ENCODE measurements around the gene CPZ.

Gene CPZ

GRCh38 chr4:8609406-8609805, 16.8 kb downstream of the CPZ start:
- 0 out of 2 replicates have a peak, but pooled peaks cover 3% of the 10 kb centered on the region for H3K4me1 ChIP-seq (ENCODE audit: insufficient read depth, low read length)
- no peak overlapping the region for H3K27ac ChIP-seq (ENCODE audit: low read length)
- no peak overlapping the region for H3K4me3 ChIP-seq (ENCODE audit: low read length)
- H3K27me3 ChIP-seq (ENCODE audit: insufficient read depth, low read length): peaks cover 8% of the 10 kb centered on the region; the same call in 1 of the 2 replicates
- no peaks in the 10 kb centered on the region for H3K36me3 ChIP-seq (ENCODE audit: insufficient read depth, low read depth, low read length)
- H3K9me3 ChIP-seq (ENCODE audit: insufficient read depth, low read depth, low read length): no peaks in the 10 kb centered on the region
- no peak overlapping the region for H3K9ac ChIP-seq (ENCODE audit: low read depth, low read length)

GRCh38 chr4:8609824-8610350, 17.3 kb downstream of the CPZ start:
- peaks cover 8% of the 10 kb centered on the region; the same call in 1 of the 2 replicates for H3K27me3 ChIP-seq (ENCODE audit: insufficient read depth, low read length)
- no peaks in the 10 kb centered on the region for H3K36me3 ChIP-seq (ENCODE audit: insufficient read depth, low read depth, low read length)
- H3K4me3 ChIP-seq (ENCODE audit: low read length): no peak overlapping the region
- no peak overlapping the region for H3K27ac ChIP-seq (ENCODE audit: low read length)
- H3K9me3 ChIP-seq (ENCODE audit: insufficient read depth, low read depth, low read length): no peaks in the 10 kb centered on the region
- H3K9ac ChIP-seq (ENCODE audit: low read depth, low read length): no peak overlapping the region
- H3K4me1 ChIP-seq (ENCODE audit: insufficient read depth, low read length): 0 out of 2 replicates have a peak, but pooled peaks cover 3% of the 10 kb centered on the region

- H3K27me3 ChIP-seq (ENCODE audit: insufficient read depth, low read length): peaks cover 8% of the 10 kb centered on the region; the same call in 1 of the 2 replicates
- H3K4me3 ChIP-seq (ENCODE audit: low read length): no peak overlapping the region
- H3K9ac ChIP-seq (ENCODE audit: low read depth, low read length): no peak overlapping the region
- no peak overlapping the region for H3K27ac ChIP-seq (ENCODE audit: low read length)
- H3K4me1 ChIP-seq (ENCODE audit: insufficient read depth, low read length): 0 out of 2 replicates have a peak, but pooled peaks cover 3% of the 10 kb centered on the region
- no peaks in the 10 kb centered on the region for H3K36me3 ChIP-seq (ENCODE audit: insufficient read depth, low read depth, low read length)
- no peaks in the 10 kb centered on the region for H3K9me3 ChIP-seq (ENCODE audit: insufficient read depth, low read depth, low read length)
Observed at GRCh38 chr4:8610858-8611616, 18.5 kb downstream of the CPZ start.

- no peak overlapping the region for H3K27ac ChIP-seq (ENCODE audit: low read length)
- H3K4me1 ChIP-seq (ENCODE audit: insufficient read depth, low read length): no peaks in the 10 kb centered on the region
- H3K36me3 ChIP-seq (ENCODE audit: insufficient read depth, low read depth, low read length): no peaks in the 10 kb centered on the region
- H3K9ac ChIP-seq (ENCODE audit: low read depth, low read length): no peak overlapping the region
- H3K27me3 ChIP-seq (ENCODE audit: insufficient read depth, low read length): peaks cover 8% of the 10 kb centered on the region; the same call in 1 of the 2 replicates
- H3K4me3 ChIP-seq (ENCODE audit: low read length): no peak overlapping the region
- no peaks in the 10 kb centered on the region for H3K9me3 ChIP-seq (ENCODE audit: insufficient read depth, low read depth, low read length)
Observed at GRCh38 chr4:8612646-8613045, 20.1 kb downstream of the CPZ start.

GRCh38 chr4:8613421-8614364, 21.1 kb downstream of the CPZ start:
- H3K27me3 ChIP-seq (ENCODE audit: insufficient read depth, low read length): peaks cover 8% of the 10 kb centered on the region; the same call in 1 of the 2 replicates
- H3K27ac ChIP-seq (ENCODE audit: low read length): no peak overlapping the region
- peaks cover 4% of the 10 kb centered on the region; the same call in 1 of the 2 replicates for H3K36me3 ChIP-seq (ENCODE audit: insufficient read depth, low read depth, low read length)
- H3K4me3 ChIP-seq (ENCODE audit: low read length): no peak overlapping the region
- H3K4me1 ChIP-seq (ENCODE audit: insufficient read depth, low read length): no peaks in the 10 kb centered on the region
- H3K9me3 ChIP-seq (ENCODE audit: insufficient read depth, low read depth, low read length): no peaks in the 10 kb centered on the region
- no peak overlapping the region for H3K9ac ChIP-seq (ENCODE audit: low read depth, low read length)

GRCh38 chr4:8614365-8615193, 22.0 kb downstream of the CPZ start:
- H3K9ac ChIP-seq (ENCODE audit: low read depth, low read length): no peak overlapping the region
- peaks cover 2% of the 10 kb centered on the region; the same call in 1 of the 2 replicates for H3K27me3 ChIP-seq (ENCODE audit: insufficient read depth, low read length)
- no peak overlapping the region for H3K4me3 ChIP-seq (ENCODE audit: low read length)
- H3K4me1 ChIP-seq (ENCODE audit: insufficient read depth, low read length): no peaks in the 10 kb centered on the region
- peaks cover 4% of the 10 kb centered on the region; the same call in 1 of the 2 replicates for H3K36me3 ChIP-seq (ENCODE audit: insufficient read depth, low read depth, low read length)
- H3K9me3 ChIP-seq (ENCODE audit: insufficient read depth, low read depth, low read length): no peaks in the 10 kb centered on the region
- no peak overlapping the region for H3K27ac ChIP-seq (ENCODE audit: low read length)

GRCh38 chr4:8615366-8615765, 22.8 kb downstream of the CPZ start:
- no peak overlapping the region for H3K27ac ChIP-seq (ENCODE audit: low read length)
- H3K9me3 ChIP-seq (ENCODE audit: insufficient read depth, low read depth, low read length): no peaks in the 10 kb centered on the region
- H3K4me1 ChIP-seq (ENCODE audit: insufficient read depth, low read length): no peaks in the 10 kb centered on the region
- no peak overlapping the region for H3K4me3 ChIP-seq (ENCODE audit: low read length)
- no peak overlapping the region for H3K9ac ChIP-seq (ENCODE audit: low read depth, low read length)
- no peaks in the 10 kb centered on the region; the same call in 1 of the 2 replicates for H3K27me3 ChIP-seq (ENCODE audit: insufficient read depth, low read length)
- peaks cover 4% of the 10 kb centered on the region; the same call in 1 of the 2 replicates for H3K36me3 ChIP-seq (ENCODE audit: insufficient read depth, low read depth, low read length)

- H3K36me3 ChIP-seq (ENCODE audit: insufficient read depth, low read depth, low read length): peaks cover 4% of the 10 kb centered on the region; the same call in 1 of the 2 replicates
Observed at GRCh38 chr4:8615921-8616787, 23.6 kb downstream of the CPZ start.

GRCh38 chr4:8616831-8617230, 24.3 kb downstream of the CPZ start:
- Histone ChIP-seq H3K27ac (ENCODE audit: low read length) (no peak overlapping the region), H3K36me3 (ENCODE audit: insufficient read depth, low read depth, low read length) (peaks cover 4% of the 10 kb centered on the region; the same call in 1 of the 2 replicates), H3K9me3 (ENCODE audit: insufficient read depth, low read depth, low read length) (no peaks in the 10 kb centered on the region), H3K4me3 (ENCODE audit: low read length) (no peak overlapping the region), H3K4me1 (ENCODE audit: insufficient read depth, low read length) (no peaks in the 10 kb centered on the region), H3K27me3 (ENCODE audit: insufficient read depth, low read length) (no peaks in the 10 kb centered on the region), H3K9ac (ENCODE audit: low read depth, low read length) (no peak overlapping the region)

More at GRCh38 chr4:8615921-8616787, 23.6 kb downstream of the CPZ start:
- Histone ChIP-seq H3K4me1 (ENCODE audit: insufficient read depth, low read length) (no peaks in the 10 kb centered on the region), H3K9ac (ENCODE audit: low read depth, low read length) (no peak overlapping the region), H3K27me3 (ENCODE audit: insufficient read depth, low read length) (no peaks in the 10 kb centered on the region; the same call in 1 of the 2 replicates), H3K4me3 (ENCODE audit: low read length) (no peak overlapping the region), H3K27ac (ENCODE audit: low read length) (no peak overlapping the region), H3K9me3 (ENCODE audit: insufficient read depth, low read depth, low read length) (no peaks in the 10 kb centered on the region)

GRCh38 chr4:8617486-8618040, 25.0 kb downstream of the CPZ start:
- no peak overlapping the region for H3K27ac ChIP-seq (ENCODE audit: low read length)
- no peak overlapping the region for H3K9ac ChIP-seq (ENCODE audit: low read depth, low read length)
- H3K27me3 ChIP-seq (ENCODE audit: insufficient read depth, low read length): no peaks in the 10 kb centered on the region
- peaks cover 4% of the 10 kb centered on the region; the same call in 1 of the 2 replicates for H3K36me3 ChIP-seq (ENCODE audit: insufficient read depth, low read depth, low read length)
- no peaks in the 10 kb centered on the region for H3K9me3 ChIP-seq (ENCODE audit: insufficient read depth, low read depth, low read length)
- H3K4me3 ChIP-seq (ENCODE audit: low read length): no peak overlapping the region
- no peaks in the 10 kb centered on the region for H3K4me1 ChIP-seq (ENCODE audit: insufficient read depth, low read length)

Data from iPS-20b (cell line).